ENCODE measurements around the gene UMOD. TPM values are rescaled to one million over a fixed set of nuclear protein-coding genes. Genes with fewer than 3 reads are reported as not detected.

Gene UMOD
- total RNA-seq, 1 experiment from 2014 or later, result not detected

GRCh38 chr16:20327444-20328041, 25.0 kb downstream of the UMOD start, which contains the start of gene GP2:
Gene GP2 (minus strand): TSS chr16:20327513. CDS start chr16:20326431, 1,082 bp downstream.
- Histone ChIP-seq H3K36me3 (ENCODE audit: low read depth, low read length) (no peaks in the 10 kb centered on the region), H3K27ac (ENCODE audit: low read length) (no peak within 1 kb of the TSS), H3K4me1 (ENCODE audit: insufficient read depth, low read length) (no peaks in the 10 kb centered on the region), H3K9me3 (ENCODE audit: low read length) (no peaks in the 10 kb centered on the region), H4K20me1 (ENCODE audit: low read length) (no peaks in the 10 kb centered on the region), H3K9ac (ENCODE audit: low read length) (no peak within 1 kb of the TSS), H3K9me2 (replicated peaks; ENCODE audit: low read length) (no peaks in the 10 kb centered on the region), H3K4me3 (ENCODE audit: low read length) (no peak within 1 kb of the TSS), H3K4me2 (ENCODE audit: low read length) (no peak within 1 kb of the TSS), H3K79me2 (ENCODE audit: low read length) (no peaks in the 10 kb centered on the region), H3K27me3 (ENCODE audit: low read length) (no peaks in the 10 kb centered on the region), H2AFZ (ENCODE audit: low read length) (no peak within 1 kb of the TSS), H3F3A (ENCODE audit: low read length, unreplicated experiment) (no peaks in the 10 kb centered on the region)
- BruUV-seq (replicated peaks), result no TSS peak
- ChIA-PET POLR2A (ENCODE audit: unreplicated experiment) (no interaction called here), CTCF (no interaction called here)
- ATAC-seq (no peak), DNase-seq (no peak)
- intact Hi-C loops (cut with micrococcal nuclease), result no loop called here
- no peak for TF ChIP-seq EZH2phosphoT487 (IDR thresholded peaks at IDR 0.05; ENCODE audit: borderline replicate concordance, low read length)
- no peak for TF ChIP-seq CTCF (conservative IDR thresholded peaks at IDR 0.05; ENCODE audit: low read depth, low read length)

- POLR2A ChIA-PET (ENCODE audit: unreplicated experiment), result no interaction called here
- no peaks in the 10 kb centered on the region for H3K4me1 ChIP-seq (ENCODE audit: insufficient read depth, low read length)
- no peaks in the 10 kb centered on the region for H3K9me3 ChIP-seq (ENCODE audit: low read length)
- CTCF ChIA-PET, result no interaction called here
- H3F3A ChIP-seq (ENCODE audit: low read length, unreplicated experiment), result no peaks in the 10 kb centered on the region
- no peak overlapping the region for H3K27ac ChIP-seq (ENCODE audit: low read length)
- H3K79me2 ChIP-seq (ENCODE audit: low read length), result no peaks in the 10 kb centered on the region
- no peak overlapping the region for H3K4me2 ChIP-seq (ENCODE audit: low read length)
- no peaks in the 10 kb centered on the region for H3K27me3 ChIP-seq (ENCODE audit: low read length)
- no peaks in the 10 kb centered on the region for H3K36me3 ChIP-seq (ENCODE audit: low read depth, low read length)
- intact Hi-C loops (cut with micrococcal nuclease), result no loop called here
- TF ChIP-seq EZH2 (IDR thresholded peaks at IDR 0.05; ENCODE audit: low read length, unreplicated experiment) (no peak), EZH2phosphoT487 (IDR thresholded peaks at IDR 0.05; ENCODE audit: borderline replicate concordance, low read length) (no peak), CTCF (conservative IDR thresholded peaks at IDR 0.05; ENCODE audit: low read depth, low read length) (no peak)
- ATAC-seq (no peak), DNase-seq (no peak)
- no peaks in the 10 kb centered on the region for H4K20me1 ChIP-seq (ENCODE audit: low read length)
- no peak overlapping the region for H3K9ac ChIP-seq (ENCODE audit: low read length)
- BruUV-seq (replicated peaks), result no TSS peak
- H3K9me2 ChIP-seq (replicated peaks; ENCODE audit: low read length), result no peaks in the 10 kb centered on the region
- no peak overlapping the region for H2AFZ ChIP-seq (ENCODE audit: low read length)
- no peak overlapping the region for H3K4me3 ChIP-seq (ENCODE audit: low read length)
These were observed 26.2 kb downstream of the UMOD start for GRCh38 chr16:20326321-20326720.

- H3K9me3 ChIP-seq (ENCODE audit: low read length), result no peaks in the 10 kb centered on the region
- DNase-seq, result no peak
- no peak overlapping the region for H2AFZ ChIP-seq (ENCODE audit: low read length)
- H4K20me1 ChIP-seq (ENCODE audit: low read length), result no peaks in the 10 kb centered on the region
- no peak for ATAC-seq
- no peaks in the 10 kb centered on the region for H3K9me2 ChIP-seq (replicated peaks; ENCODE audit: low read length)
- H3K4me3 ChIP-seq (ENCODE audit: low read length), result no peak overlapping the region
- no peaks in the 10 kb centered on the region for H3F3A ChIP-seq (ENCODE audit: low read length, unreplicated experiment)
- no peaks in the 10 kb centered on the region for H3K4me1 ChIP-seq (ENCODE audit: insufficient read depth, low read length)
- CTCF ChIA-PET, result no interaction called here
- POLR2A ChIA-PET (ENCODE audit: unreplicated experiment), result no interaction called here
- no peaks in the 10 kb centered on the region for H3K36me3 ChIP-seq (ENCODE audit: low read depth, low read length)
- no TSS peak for BruUV-seq (replicated peaks)
- H3K4me2 ChIP-seq (ENCODE audit: low read length), result no peak overlapping the region
- H3K27me3 ChIP-seq (ENCODE audit: low read length), result no peaks in the 10 kb centered on the region
- H3K27ac ChIP-seq (ENCODE audit: low read length), result no peak overlapping the region
- H3K9ac ChIP-seq (ENCODE audit: low read length), result no peak overlapping the region
- TF ChIP-seq EZH2phosphoT487 (IDR thresholded peaks at IDR 0.05; ENCODE audit: borderline replicate concordance, low read length), result no peak
- TF ChIP-seq EZH2 (IDR thresholded peaks at IDR 0.05; ENCODE audit: low read length, unreplicated experiment), result no peak
- TF ChIP-seq CTCF (conservative IDR thresholded peaks at IDR 0.05; ENCODE audit: low read depth, low read length), result no peak
- H3K79me2 ChIP-seq (ENCODE audit: low read length), result no peaks in the 10 kb centered on the region
- intact Hi-C loops (cut with micrococcal nuclease), result no loop called here
These were observed 27.5 kb downstream of the UMOD start for GRCh38 chr16:20325005-20325404.
